Loucy (cell line): ENCODE measurements around the gene TMEM54.

Source experiments
- H2AFZ ChIP-seq: fragments of 200-600 bp; sonication (generic); 2 replicates; pipeline ENCODE4 v1.6.0; 2016; ENCODE audit warnings: antibody characterized with exemption, mild to moderate bottlenecking, low read length, moderate library complexity
- H3F3A ChIP-seq: fragments of 200-600 bp; 2 replicates; pipeline ENCODE4 v1.6.0; 2016; ENCODE audit warnings: antibody characterized with exemption, low read depth, mild to moderate bottlenecking
- H3K27me3 ChIP-seq: fragments of 200-600 bp; sonication (generic); 2 replicates; pipeline ENCODE4 v1.6.1; 2014; ENCODE audit warnings: low read length, mild to moderate bottlenecking; ENCODE audit not compliant: insufficient read depth, poor library complexity, severe bottlenecking
- H3K36me3 ChIP-seq: fragments of 200-600 bp; sonication (generic); 2 replicates; pipeline ENCODE4 v1.6.1; 2016; ENCODE audit warnings: low read length; ENCODE audit not compliant: insufficient read depth
- H3K4me1 ChIP-seq: fragments of 200-600 bp; sonication (generic); 2 replicates; pipeline ENCODE4 v1.5.1; 2014; ENCODE audit warnings: low read length, mild to moderate bottlenecking; ENCODE audit not compliant: insufficient read depth, poor library complexity, severe bottlenecking
- H3K4me2 ChIP-seq: fragments of 200-600 bp; sonication (generic); 2 replicates; pipeline ENCODE4 v1.6.0; 2014; ENCODE audit warnings: antibody characterized with exemption, low read length, low read depth, mild to moderate bottlenecking; ENCODE audit not compliant: poor library complexity, severe bottlenecking
- H3K4me3 ChIP-seq: fragments of 200-600 bp; sonication (generic); 2 replicates; pipeline ENCODE4 v1.5.1; 2014; ENCODE audit warnings: low read length, mild to moderate bottlenecking, mixed read lengths; ENCODE audit not compliant: poor library complexity, severe bottlenecking
- H3K79me2 ChIP-seq: fragments of 200-600 bp; sonication (generic); 2 replicates; pipeline ENCODE4 v1.6.1; 2014; ENCODE audit warnings: low read length; ENCODE audit not compliant: insufficient read depth
- H3K9ac ChIP-seq: fragments of 200-600 bp; sonication (generic); 2 replicates; pipeline ENCODE4 v1.6.0; 2014; ENCODE audit warnings: mild to moderate bottlenecking, low read depth, low read length, moderate library complexity; ENCODE audit not compliant: poor library complexity, severe bottlenecking
- H3K9me2 ChIP-seq: fragments of 200-600 bp; sonication (generic); replicated peaks from 2 replicates; pipeline ENCODE4 v1.6.1; 2016; ENCODE audit warnings: low read depth, low read length, mixed read lengths
- H3K9me3 ChIP-seq: fragments of 200-600 bp; sonication (generic); 2 replicates; pipeline ENCODE4 v1.6.1; 2014; ENCODE audit warnings: mild to moderate bottlenecking, antibody characterized with exemption, low read length, low read depth; ENCODE audit not compliant: insufficient read depth
- H4K20me1 ChIP-seq: fragments of 200-600 bp; sonication (generic); 2 replicates; pipeline ENCODE4 v1.6.0; 2014; ENCODE audit warnings: antibody characterized with exemption, low read length, mild to moderate bottlenecking; ENCODE audit not compliant: insufficient read depth, poor library complexity, severe bottlenecking
- EZH2phosphoT487 ChIP-seq: fragments of 200-600 bp; IDR thresholded peaks from 2 replicates; pipeline ENCODE4 v1.6.1; 2018; ENCODE audit warnings: antibody characterized with exemption, mild to moderate bottlenecking, moderate library complexity, borderline replicate concordance
- TF ChIP-seq, protein P1 (sequence below): fragments of 200-600 bp; sonication (generic); conservative IDR thresholded peaks from 2 replicates; pipeline ENCODE4 v1.5.1; 2014; ENCODE audit warnings: mild to moderate bottlenecking, antibody characterized with exemption, low read length

TMEM54 gene

DNA sequence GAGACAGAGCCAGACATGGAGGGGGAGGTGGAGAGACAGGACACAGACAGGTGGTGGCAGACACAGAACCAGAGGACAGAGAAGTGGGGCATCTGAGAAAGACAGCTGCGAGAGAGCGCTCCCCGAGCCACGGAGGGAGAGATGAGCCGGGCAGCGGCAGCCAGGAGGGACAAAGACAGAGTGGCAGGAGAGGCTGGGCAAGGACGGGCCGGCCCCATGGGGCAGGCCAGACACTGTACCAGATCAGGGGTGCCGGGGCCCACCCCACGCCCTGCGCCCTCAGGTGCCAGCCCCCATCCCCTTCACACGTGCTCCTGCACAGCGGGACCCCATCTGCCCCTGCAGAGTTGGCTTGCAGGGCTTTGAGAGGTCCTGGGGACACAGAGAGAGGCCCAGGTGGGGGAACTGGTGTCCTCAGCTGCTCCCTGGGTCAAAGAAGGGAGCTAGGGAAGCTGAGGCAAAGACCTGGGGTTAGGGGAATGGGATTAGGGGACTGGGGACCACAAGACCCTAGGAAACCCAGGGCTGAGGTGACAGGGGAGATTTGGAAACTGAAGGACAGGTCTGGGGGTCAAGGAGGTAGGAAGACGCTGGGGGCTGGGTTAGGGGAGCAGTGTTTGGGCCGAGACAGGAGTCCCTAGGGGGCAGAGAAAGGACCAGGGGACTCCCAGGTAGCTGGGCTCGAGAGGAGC, 31.1 kb downstream of the TMEM54 start:
- Histone ChIP-seq H3K27me3 (no peaks in the 10 kb centered on the region), H3K9me2 (no peaks in the 10 kb centered on the region), H3K4me1 (peaks cover 10% of the 10 kb centered on the region), H2AFZ (no peak overlapping the region), H3K9ac (no peak overlapping the region), H3K79me2 (no peaks in the 10 kb centered on the region), H3K36me3 (no peaks in the 10 kb centered on the region), H3K9me3 (no peaks in the 10 kb centered on the region), H3K4me3 (no peak overlapping the region), H3F3A (no peaks in the 10 kb centered on the region), H3K4me2 (no peak overlapping the region), H4K20me1 (no peaks in the 10 kb centered on the region)
- TF ChIP-seq EZH2phosphoT487: no peak
- TF ChIP-seq, protein P1, sequence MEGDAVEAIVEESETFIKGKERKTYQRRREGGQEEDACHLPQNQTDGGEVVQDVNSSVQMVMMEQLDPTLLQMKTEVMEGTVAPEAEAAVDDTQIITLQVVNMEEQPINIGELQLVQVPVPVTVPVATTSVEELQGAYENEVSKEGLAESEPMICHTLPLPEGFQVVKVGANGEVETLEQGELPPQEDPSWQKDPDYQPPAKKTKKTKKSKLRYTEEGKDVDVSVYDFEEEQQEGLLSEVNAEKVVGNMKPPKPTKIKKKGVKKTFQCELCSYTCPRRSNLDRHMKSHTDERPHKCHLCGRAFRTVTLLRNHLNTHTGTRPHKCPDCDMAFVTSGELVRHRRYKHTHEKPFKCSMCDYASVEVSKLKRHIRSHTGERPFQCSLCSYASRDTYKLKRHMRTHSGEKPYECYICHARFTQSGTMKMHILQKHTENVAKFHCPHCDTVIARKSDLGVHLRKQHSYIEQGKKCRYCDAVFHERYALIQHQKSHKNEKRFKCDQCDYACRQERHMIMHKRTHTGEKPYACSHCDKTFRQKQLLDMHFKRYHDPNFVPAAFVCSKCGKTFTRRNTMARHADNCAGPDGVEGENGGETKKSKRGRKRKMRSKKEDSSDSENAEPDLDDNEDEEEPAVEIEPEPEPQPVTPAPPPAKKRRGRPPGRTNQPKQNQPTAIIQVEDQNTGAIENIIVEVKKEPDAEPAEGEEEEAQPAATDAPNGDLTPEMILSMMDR: no peak

DNA sequence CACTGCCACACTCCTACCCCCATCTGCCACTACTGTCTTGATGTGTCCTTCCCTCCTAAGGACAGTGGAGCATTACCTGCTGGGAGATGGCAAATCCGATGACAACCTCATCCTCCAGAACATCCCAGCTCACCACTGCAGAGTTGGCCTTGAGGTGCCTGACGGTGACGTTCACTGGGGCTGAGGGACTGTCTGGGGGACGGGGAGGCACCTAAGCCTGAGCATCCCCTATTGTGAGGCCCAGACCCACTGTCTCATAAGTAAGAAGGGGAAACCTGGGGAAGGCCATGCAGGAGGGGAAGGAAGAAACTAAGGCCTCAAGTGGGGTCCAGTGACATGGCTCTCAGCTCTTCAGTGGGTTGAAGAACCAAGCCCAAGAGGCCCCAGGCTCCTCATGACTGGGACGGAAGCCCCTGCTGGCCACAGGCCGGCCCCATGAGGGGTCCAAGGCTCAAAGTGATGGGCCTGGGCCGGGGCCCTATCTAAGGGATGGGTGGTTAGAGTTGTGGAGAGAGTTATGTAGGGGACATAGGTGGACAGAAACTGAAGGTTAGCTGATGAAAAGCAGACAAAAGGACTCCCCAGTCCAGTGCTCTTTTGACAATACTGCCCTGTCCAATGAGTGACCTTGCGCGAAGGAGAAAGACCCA, 32.3 kb downstream of the TMEM54 start:
- Histone ChIP-seq H3K4me1 (peaks cover 10% of the 10 kb centered on the region), H3K4me2 (no peak overlapping the region), H3K4me3 (no peak overlapping the region), H3K9me2 (no peaks in the 10 kb centered on the region), H3K36me3 (no peaks in the 10 kb centered on the region), H2AFZ (no peak overlapping the region), H3K9ac (no peak overlapping the region), H3K27me3 (no peaks in the 10 kb centered on the region), H3K79me2 (no peaks in the 10 kb centered on the region), H4K20me1 (no peaks in the 10 kb centered on the region), H3K9me3 (no peaks in the 10 kb centered on the region), H3F3A (no peaks in the 10 kb centered on the region)
- TF ChIP-seq EZH2phosphoT487: no peak
- TF ChIP-seq, protein P1: no peak

DNA sequence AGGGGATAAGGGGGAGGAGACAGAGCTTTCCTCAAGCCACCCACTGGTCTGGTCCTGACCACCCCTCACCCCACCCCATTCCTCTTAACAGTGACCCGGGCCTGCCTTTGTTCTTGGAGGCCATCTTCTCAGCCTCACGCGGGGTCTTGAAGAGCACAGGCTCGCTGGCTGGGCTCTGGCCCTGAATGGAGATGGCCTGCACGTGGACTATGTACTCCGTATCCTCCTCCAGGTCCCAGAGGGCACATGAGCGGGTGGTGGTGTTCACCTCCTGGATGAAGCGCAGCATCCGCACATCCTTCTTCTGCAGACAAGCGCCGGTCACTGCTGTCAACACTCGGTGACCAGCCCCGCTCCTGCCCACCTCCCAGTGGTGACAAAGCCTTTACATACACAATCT, 33.1 kb downstream of the TMEM54 start:
- Histone ChIP-seq H3K4me3 (no peak overlapping the region), H3K9ac (no peak overlapping the region), H2AFZ (no peak overlapping the region), H3K27me3 (no peaks in the 10 kb centered on the region), H4K20me1 (no peaks in the 10 kb centered on the region), H3K36me3 (peaks cover 8% of the 10 kb centered on the region; the same call in 1 of the 2 replicates), H3K9me2 (no peaks in the 10 kb centered on the region), H3F3A (no peaks in the 10 kb centered on the region), H3K79me2 (no peaks in the 10 kb centered on the region), H3K4me1 (peaks cover 10% of the 10 kb centered on the region), H3K4me2 (no peak overlapping the region), H3K9me3 (no peaks in the 10 kb centered on the region)
- TF ChIP-seq, protein P1: no peak
- no peak for TF ChIP-seq EZH2phosphoT487
